Thyroid gland (tissue), 4 donors: Measurements from ENCODE around the gene URAD.

Experiments
- CTCF ChIP-seq, 6 experiments: fragments of 200-600 bp in 3 of 6; fragments of 450-650 bp in 3 of 6; sonication (generic) in 3 of 6; IDR thresholded peaks; one replicate each; pipeline ENCODE4 v1.5.1; 2016 to 2019; ENCODE audit warnings: antibody characterized with exemption in 6 of 6, mild to moderate bottlenecking in 2 of 6, inconsistent platforms in 1 of 6, moderate library complexity in 1 of 6
- POLR2A ChIP-seq, 2 donors: fragments of 450-650 bp; IDR thresholded peaks; one replicate each; pipeline ENCODE4 v1.6.1; 2017; ENCODE audit warnings: antibody characterized with exemption in 2 of 2, mild to moderate bottlenecking in 2 of 2, moderate library complexity in 1 of 2

GRCh38 chr13:27966641-27967202 is 21.8 kb downstream of the URAD start:
- TF ChIP-seq CTCF (IDR thresholded peaks at IDR 0.05) = no peak
- no peak for TF ChIP-seq POLR2A (IDR thresholded peaks at IDR 0.05)
